HepG2 (cell line): ENCODE data around the gene HOXA1. TPM values are rescaled to one million over a fixed set of nuclear protein-coding genes. Genes with fewer than 3 reads are reported as not detected.

Experiments used
- ATAC-seq: fragments of 200-7000 bp; cut with Tn5 transposase; 3 replicates; pipeline ENCODE4 v1.9.1; 2020; ENCODE audit warnings: mild to moderate bottlenecking, moderate library complexity
- BruUV-seq: library from RNA; stranded (reverse); fragments of 400-500 nt; replicated peaks from 2 replicates; lab custom pipeline; 2021; lab: Mats Ljungman, UMichigan
- CTCF ChIA-PET: fragments of 300-600 bp; formaldehyde crosslinking; extraction: SDS; loops from one replicate; lab custom pipeline; 2021; ENCODE audit warnings: low total read pairs, inconsistent platforms, low intra/inter-chr PET ratio; lab: Yijun Ruan, JAX
- POLR2A ChIA-PET: fragments of 350-600 bp; sonication (Branson Sonifier 250); formaldehyde crosslinking; loops from one replicate; lab custom pipeline; 2020; ENCODE audit warnings: antibody characterized with exemption, inconsistent platforms; lab: Yijun Ruan, JAX
- DNase-seq: peaks from one replicate; pipeline ENCODE4 v3.0.0-alpha.2; 2015; ENCODE audit warnings: low spot score
- FAIRE-seq: peaks from 3 replicates; lab custom pipeline; 2011; peaks lifted over from hg19 to GRCh38; lab: Jason Lieb, UNC
- H2AFZ ChIP-seq: one replicate; pipeline ENCODE4 v1.6.1; 2011; ENCODE audit warnings: low read length, inconsistent platforms
- H3K27ac ChIP-seq: fragments of 300-600 bp; 3 replicates; pipeline ENCODE4 v1.8.0; 2011; ENCODE audit warnings: mixed run types, mild to moderate bottlenecking, mixed read lengths, low read length, inconsistent platforms; ENCODE audit not compliant: insufficient read depth; ENCODE audit errors: extremely low read length
- H3K27me3 ChIP-seq, 2 experiments: fragments of 200-600 bp in 1 of 2; 2 replicates in 1 of 2; 3 replicates in 1 of 2; pipeline versions ENCODE4 v1.6.0 to v1.8.0; 2011; ENCODE audit warnings: low read length in 2 of 2, mild to moderate bottlenecking in 2 of 2, moderate library complexity in 2 of 2, inconsistent platforms in 1 of 2; ENCODE audit not compliant: insufficient read depth in 2 of 2, control insufficient read depth in 1 of 2
- H3K36me3 ChIP-seq, 2 experiments: fragments of 200-600 bp in 1 of 2; replicated peaks in 1 of 2; 2 replicates in 1 of 2; 3 replicates in 1 of 2; pipeline versions ENCODE4 v1.5.1 to v1.8.0; 2011; ENCODE audit warnings: low read length in 2 of 2, inconsistent platforms in 1 of 2; ENCODE audit not compliant: insufficient read depth in 2 of 2, control insufficient read depth in 1 of 2
- H3K4me1 ChIP-seq: 2 replicates; pipeline ENCODE4 v1.5.1; 2012; ENCODE audit warnings: low read length, inconsistent platforms; ENCODE audit not compliant: insufficient read depth
- H3K4me2 ChIP-seq: 2 replicates; pipeline ENCODE4 v1.6.0; 2011; ENCODE audit warnings: low read depth, low read length, inconsistent platforms
- H3K4me3 ChIP-seq, 3 experiments: fragments of 200-600 bp in 1 of 3; sonication (generic), shearing (Covaris generic) in 1 of 3; replicated peaks in 1 of 3; 2 replicates each; pipeline ENCODE4 v1.5.1; 2011 to 2016; ENCODE audit warnings: low read length in 3 of 3, inconsistent platforms in 2 of 3, low read depth in 2 of 3, mild to moderate bottlenecking in 2 of 3, control low read depth in 1 of 3, mixed read lengths in 1 of 3; ENCODE audit not compliant: insufficient read depth in 1 of 3
- H3K79me2 ChIP-seq: one replicate; pipeline ENCODE4 v1.6.1; 2011; ENCODE audit warnings: low read length, inconsistent platforms; ENCODE audit not compliant: insufficient read depth
- H3K9ac ChIP-seq: 2 replicates; pipeline ENCODE4 v1.6.0; 2011; ENCODE audit warnings: mild to moderate bottlenecking, low read depth, low read length, inconsistent platforms; ENCODE audit not compliant: insufficient read depth
- H3K9me3 ChIP-seq: 2 replicates; pipeline ENCODE4 v1.5.1; 2012; ENCODE audit warnings: mild to moderate bottlenecking, low read length
- H4K20me1 ChIP-seq: 2 replicates; pipeline ENCODE4 v1.6.0; 2011; ENCODE audit warnings: inconsistent platforms, mild to moderate bottlenecking, low read length, moderate library complexity; ENCODE audit not compliant: insufficient read depth
- DDIT3 ChIP-seq: sonication (generic); formaldehyde crosslinking; IDR thresholded peaks from 2 replicates; pipeline ENCODE4 v1.4.0; 2020; ENCODE audit warnings: mild to moderate bottlenecking, missing genetic modification reagents
- FLYWCH1 ChIP-seq: sonication (generic); formaldehyde crosslinking; IDR thresholded peaks from 2 replicates; pipeline ENCODE4 v1.8.1; 2023; ENCODE audit warnings: mild to moderate bottlenecking, missing genetic modification reagents
- HOXA3 ChIP-seq: sonication (generic); formaldehyde crosslinking; IDR thresholded peaks from 2 replicates; pipeline ENCODE4 v1.5.0; 2020; ENCODE audit warnings: missing genetic modification reagents
- KAT8 ChIP-seq: IDR thresholded peaks from 2 replicates; pipeline ENCODE4 v1.6.1; 2016; ENCODE audit warnings: missing genetic modification reagents, missing compliant biosample characterization
- SCMH1 ChIP-seq: sonication (generic); formaldehyde crosslinking; IDR thresholded peaks from 2 replicates; pipeline ENCODE4 v1.9.0; 2021; ENCODE audit warnings: missing genetic modification reagents, mild to moderate bottlenecking, borderline replicate concordance
- ZBTB1 ChIP-seq: sonication (generic); formaldehyde crosslinking; IDR thresholded peaks from 2 replicates; pipeline ENCODE4 v1.4.0; 2020; ENCODE audit warnings: missing genetic modification reagents, borderline replicate concordance
- ZNF232 ChIP-seq: sonication (generic); formaldehyde crosslinking; IDR thresholded peaks from 2 replicates; pipeline ENCODE4 v1.4.0; 2020; ENCODE audit warnings: missing genetic modification reagents, borderline replicate concordance
- ZNF318 ChIP-seq: sonication (generic); formaldehyde crosslinking; IDR thresholded peaks from 2 replicates; pipeline ENCODE4 v1.4.0; 2020; ENCODE audit warnings: mild to moderate bottlenecking, missing genetic modification reagents
- ZNF337 ChIP-seq: sonication (generic); formaldehyde crosslinking; IDR thresholded peaks from 2 replicates; pipeline ENCODE4 v1.5.1; 2020; ENCODE audit warnings: missing genetic modification reagents, low read depth, mild to moderate bottlenecking, borderline replicate concordance
- ZNF556 ChIP-seq: sonication (generic); formaldehyde crosslinking; IDR thresholded peaks from 2 replicates; pipeline ENCODE4 v1.4.0; 2020; ENCODE audit warnings: mild to moderate bottlenecking, missing genetic modification reagents, borderline replicate concordance
- ZNF574 ChIP-seq: sonication (generic); formaldehyde crosslinking; IDR thresholded peaks from 2 replicates; pipeline ENCODE4 v1.4.0; 2020; ENCODE audit warnings: missing genetic modification reagents
- ZNF605 ChIP-seq: sonication (generic); formaldehyde crosslinking; IDR thresholded peaks from 2 replicates; pipeline ENCODE4 v1.8.0; 2022; ENCODE audit warnings: mild to moderate bottlenecking, missing genetic modification reagents
- WGBS: methylation state at CpG from one replicate; pipeline ENCODE4 v1.1.6; 2017; ENCODE audit warnings: low lambda C conversion rate; 5-methylcytosine and 5-hydroxymethylcytosine counted together
- in situ Hi-C: cut with HindIII; loops from 2 replicates; pipeline ENCODE4 v1.10.0; 2017; ENCODE audit warnings: low pct_unique_long_range_greater_than_20kb; ENCODE audit not compliant: extremely low pct_ligation_motif_present
- intact Hi-C: fragments of 100-400 bp; cut with micrococcal nuclease; formaldehyde crosslinking; loops from one replicate; pipeline ENCODE4 v1.10.0; 2022; ENCODE audit not compliant: unreplicated experiment
- polyA plus RNA-seq, 8 experiments: library from polyadenylated mRNA; depleted of rRNA in 3 of 8; stranded (reverse) in 7 of 8; unstranded in 1 of 8; fragments of >200 nt; fragmentation: Illumina TruSeq in 4 of 8; extraction: Trizol in 4 of 8; gene quantifications; 2 replicates each; pipeline versions ENCODE4 v1.2.1 to v1.2.3, GENCODE V29; 2011 to 2016; ENCODE audit warnings: low read depth in 4 of 8, missing spikeins in 1 of 8, mixed read lengths in 1 of 8; ENCODE audit not compliant: insufficient read depth in 1 of 8
- total RNA-seq, 5 experiments: library from RNA; depleted of rRNA; stranded (reverse); fragments of >200 nt; fragmentation: Illumina TruSeq; extraction: Trizol; gene quantifications; 2 replicates each; pipeline ENCODE4 v1.2.3, GENCODE V29; 2016; ENCODE audit warnings: low read depth in 1 of 5

Gene HOXA1
- total and polyA plus RNA-seq, 2 of the 13 experiments (the other 11 are each of a cell fraction or from before 2014, with no cell fraction given): 0.18 to 0.20 TPM

GRCh38 chr7:27065709-27066108, 30.1 kb downstream of the HOXA1 start:
- BruUV-seq: no TSS peak
- Histone ChIP-seq H3K27ac (no peak overlapping the region), H3K9me3 (no peaks in the 10 kb centered on the region), H3K27me3 (no peaks in the 10 kb centered on the region), H3K36me3 (no peaks in the 10 kb centered on the region), H3K4me1 (no peaks in the 10 kb centered on the region), H3K79me2 (no peaks in the 10 kb centered on the region), H3K4me3 (no peak overlapping the region), H3K4me2 (no peak overlapping the region), H3K9ac (no peak overlapping the region), H2AFZ (no peak overlapping the region), H4K20me1 (no peaks in the 10 kb centered on the region)
- in situ Hi-C loops: no loop called here
- intact Hi-C loops: no loop called here
- 54% methylated on average over 2 of the region's 2 CpGs for WGBS
- CTCF ChIA-PET: no interaction called here
- DNase-seq (no peak), ATAC-seq (no peak), FAIRE-seq (no peak)
- POLR2A ChIA-PET: no interaction called here
- TF ChIP-seq ZNF318 (CRISPR knock-in tag): no peak
- TF ChIP-seq ZNF605: no peak
- no peak for TF ChIP-seq FLYWCH1 (CRISPR knock-in tag)
- TF ChIP-seq HOXA3: no peak
- TF ChIP-seq ZBTB1 (CRISPR knock-in tag): no peak
- no peak for TF ChIP-seq KAT8
- TF ChIP-seq ZNF556: no peak
- TF ChIP-seq SCMH1 (CRISPR knock-in tag): no peak
- TF ChIP-seq DDIT3 (CRISPR knock-in tag): no peak
- no peak for TF ChIP-seq ZNF337 (CRISPR knock-in tag)
- TF ChIP-seq ZNF574 (CRISPR knock-in tag): no peak
- TF ChIP-seq ZNF232 (CRISPR knock-in tag): no peak
